Measurements from ENCODE around the gene KIF12. TPM values are rescaled to one million over a fixed set of nuclear protein-coding genes. Genes with fewer than 3 reads are reported as not detected.

Gene KIF12
- total RNA-seq, 1 experiment from 2014 or later, result 0.12 TPM

DNA sequence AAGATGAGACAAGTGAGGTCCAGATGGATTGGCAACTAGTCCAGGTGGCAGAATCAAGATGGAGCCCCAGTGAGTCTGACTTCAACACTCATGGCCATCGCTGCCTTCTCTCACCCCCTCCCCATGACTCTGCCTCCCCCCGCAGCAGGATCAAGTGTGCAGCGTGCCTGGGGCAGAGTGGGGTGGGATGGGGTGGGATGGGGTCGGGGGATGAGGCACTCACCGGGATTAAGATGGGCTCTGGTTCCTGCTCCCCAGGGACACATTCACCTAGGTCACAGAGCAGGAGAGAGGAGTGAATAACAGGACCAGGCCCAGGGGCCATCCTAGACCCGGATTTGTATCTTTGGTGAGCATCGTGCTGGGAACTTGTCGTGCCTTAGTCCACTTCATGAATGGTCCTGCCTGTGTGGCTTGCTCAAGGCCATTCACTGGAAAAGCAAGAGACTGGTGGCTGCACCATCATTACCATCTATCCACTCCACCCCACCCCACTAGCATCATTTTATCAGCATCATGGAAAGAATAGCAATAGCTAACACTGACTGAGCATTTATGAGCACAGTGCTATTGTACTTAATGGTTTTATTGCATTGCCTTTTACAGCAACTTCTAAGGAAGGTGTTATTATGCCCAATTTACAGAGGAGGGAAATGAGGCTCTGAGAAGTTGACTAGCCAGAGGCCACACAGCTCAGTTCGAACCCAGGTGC lies 29.5 kb downstream of the KIF12 start:
- no peak for DNase-seq (ENCODE audit: low read depth)

DNA sequence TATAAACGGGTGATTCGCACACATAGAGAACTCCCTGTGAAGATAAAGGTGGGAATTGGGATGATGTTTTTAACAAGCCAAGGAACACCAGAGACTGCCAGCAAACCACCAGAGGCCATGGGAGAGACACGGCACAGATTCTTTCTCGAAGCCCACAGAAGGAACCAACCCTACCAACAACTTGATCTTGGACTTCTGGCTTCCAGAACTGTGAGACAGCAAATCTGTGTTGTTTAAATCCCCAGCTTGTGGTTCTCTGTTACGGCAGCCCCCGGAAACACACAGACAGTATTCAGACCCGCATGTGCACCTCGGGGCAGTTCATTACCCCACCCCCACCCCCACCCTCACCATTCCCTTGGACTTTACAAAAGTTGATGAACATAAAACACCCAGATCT lies 33.8 kb downstream of the KIF12 start:
- DNase-seq (ENCODE audit: low read depth), result no peak

DNA sequence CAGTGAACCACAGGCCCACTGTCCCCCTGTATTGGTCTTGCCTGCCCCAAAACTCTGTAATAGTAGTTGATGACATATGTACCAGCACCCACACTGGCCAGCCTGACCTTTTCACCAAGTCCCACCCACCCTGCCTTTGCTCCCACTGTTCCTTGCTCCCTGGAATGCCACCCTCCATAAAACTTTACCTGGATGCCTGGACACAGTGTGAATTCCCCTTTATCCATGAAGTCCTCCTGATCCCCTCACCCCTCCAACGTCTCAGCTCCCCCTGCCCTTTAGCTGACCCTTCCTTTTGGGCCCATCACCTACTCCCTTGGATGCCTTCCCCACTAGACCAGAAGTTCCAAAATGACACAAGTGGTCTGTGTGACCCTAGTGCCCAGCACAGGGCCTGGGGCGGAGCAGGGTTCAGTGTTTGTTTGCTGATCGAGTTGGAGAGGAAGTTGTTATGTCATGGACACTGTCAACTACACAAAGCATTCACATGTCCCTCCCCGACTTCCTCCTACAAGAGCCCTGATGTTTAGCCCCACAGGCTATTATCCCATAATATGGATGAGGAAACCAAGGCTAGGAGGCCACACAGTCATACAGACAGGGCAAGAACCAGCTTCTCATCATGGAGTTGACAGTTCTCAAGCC lies 37.1 kb downstream of the KIF12 start:
- no peak for DNase-seq (ENCODE audit: low read depth)

DNA sequence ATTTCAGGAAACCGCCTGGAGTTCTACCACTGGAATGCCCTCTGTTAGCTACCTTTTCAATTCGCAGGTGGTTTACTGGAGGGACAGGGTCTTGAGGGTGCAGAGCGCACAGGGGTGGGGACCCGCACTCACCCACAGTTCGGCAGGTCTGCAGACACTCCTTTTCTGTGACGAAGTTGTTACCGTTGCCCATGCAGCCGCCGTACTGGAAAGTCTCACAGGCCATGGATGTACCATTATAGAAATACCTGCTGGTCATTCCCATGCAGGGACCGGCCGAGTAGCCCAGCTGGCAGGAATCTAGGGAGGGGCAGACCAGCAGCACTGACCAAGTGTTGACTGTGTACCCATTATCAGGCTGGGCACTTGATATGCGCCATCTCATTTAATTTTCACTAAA lies 37.8 kb downstream of the KIF12 start:
- DNase-seq (ENCODE audit: low read depth), result no peak

DNA sequence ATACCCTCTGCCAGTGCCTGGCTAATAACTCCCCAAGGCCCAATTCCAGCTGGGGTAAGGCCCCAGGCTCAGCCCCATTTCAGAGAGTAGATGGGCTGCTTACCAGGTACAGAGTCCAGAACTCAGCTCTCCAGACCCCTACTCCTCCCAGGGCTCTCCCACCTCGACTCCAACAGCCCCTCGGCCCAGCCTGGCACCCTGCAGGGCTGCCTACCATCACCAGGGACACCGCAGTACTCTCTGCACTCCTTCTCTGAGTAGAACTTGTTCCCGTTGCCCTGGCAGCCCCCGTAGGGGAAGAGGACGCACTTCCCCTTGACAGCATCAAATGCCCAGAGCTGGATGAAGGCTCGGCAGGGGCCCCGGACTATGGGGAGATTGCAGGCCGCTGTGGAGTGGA lies 38.4 kb downstream of the KIF12 start:
- DNase-seq (ENCODE audit: low read depth), result no peak

DNA sequence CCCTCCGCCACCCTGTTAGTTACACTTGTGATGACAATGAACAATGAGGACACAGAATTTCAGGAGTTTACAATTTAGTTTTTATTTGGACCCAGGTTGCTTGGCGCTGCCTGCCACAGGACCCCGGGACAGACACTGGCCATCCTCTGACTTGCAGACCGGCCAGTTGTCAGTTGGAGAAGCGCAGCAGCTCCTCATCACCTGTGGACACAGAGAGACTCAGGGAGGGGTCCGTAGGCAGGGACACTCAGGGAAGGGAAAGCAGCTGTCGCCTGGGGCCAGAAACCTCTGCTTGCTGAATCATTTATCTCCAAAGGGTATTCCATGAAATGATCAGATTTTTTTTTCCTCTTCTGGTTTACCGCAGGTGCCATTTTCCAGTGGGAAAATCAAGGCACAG lies 39.0 kb downstream of the KIF12 start:
- DNase-seq (ENCODE audit: low read depth), result no peak

DNA sequence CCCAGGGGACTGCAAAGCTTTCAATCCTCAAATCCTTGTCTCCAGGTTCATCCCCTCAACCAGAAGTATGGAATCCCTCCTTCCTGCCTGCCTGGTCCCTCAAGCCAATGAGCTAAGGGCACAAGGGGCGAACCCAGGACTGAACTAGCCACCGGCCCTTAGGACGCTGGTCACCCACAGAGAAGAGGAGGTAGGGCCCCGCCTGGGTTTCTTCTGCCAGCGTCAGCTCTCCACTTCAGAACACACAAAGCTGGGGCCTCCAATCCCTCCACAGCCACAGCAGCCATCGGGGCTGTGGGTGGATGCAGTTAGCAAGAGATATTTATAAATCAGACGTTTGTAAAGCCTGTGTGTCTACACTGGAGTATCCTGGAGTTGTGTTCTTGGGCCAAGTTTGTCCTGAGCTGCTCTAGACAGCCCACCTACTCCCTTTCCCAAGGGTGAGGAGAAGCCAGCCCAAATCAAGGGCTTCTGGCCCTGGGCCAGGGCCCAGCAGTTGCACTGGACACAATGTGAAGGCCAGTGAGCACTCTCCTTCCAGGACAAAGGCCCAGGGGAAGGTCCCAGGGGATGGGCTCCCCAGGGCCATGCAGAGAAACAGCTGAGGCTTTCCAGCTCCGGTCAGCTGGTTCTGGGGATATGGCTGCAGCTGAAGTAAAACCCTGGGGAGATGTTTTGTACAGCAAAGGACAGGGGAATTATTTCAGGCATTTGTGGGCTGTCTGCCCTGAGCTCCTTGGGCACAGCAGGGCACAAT lies 39.9 kb downstream of the KIF12 start:
- no peak for DNase-seq (ENCODE audit: low read depth)

DNA sequence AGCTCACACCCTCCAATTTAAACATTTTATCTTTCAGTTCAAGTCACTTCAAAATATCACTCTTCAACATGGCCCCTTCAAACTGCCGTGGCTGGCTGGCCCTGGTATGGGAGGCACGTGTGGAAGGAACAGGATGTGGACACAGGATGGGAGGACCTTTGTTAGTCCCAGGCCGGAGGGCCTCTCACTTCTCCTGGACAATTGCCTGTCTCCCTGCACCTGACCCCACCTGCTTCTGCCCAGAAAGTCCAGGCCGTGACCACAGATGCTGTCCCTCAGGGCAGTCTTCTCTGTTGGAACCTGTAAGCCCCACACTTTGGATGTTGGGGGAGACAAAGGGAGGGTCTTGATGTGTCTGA lies 40.4 kb downstream of the KIF12 start:
- no peak for DNase-seq (ENCODE audit: low read depth)

DNA sequence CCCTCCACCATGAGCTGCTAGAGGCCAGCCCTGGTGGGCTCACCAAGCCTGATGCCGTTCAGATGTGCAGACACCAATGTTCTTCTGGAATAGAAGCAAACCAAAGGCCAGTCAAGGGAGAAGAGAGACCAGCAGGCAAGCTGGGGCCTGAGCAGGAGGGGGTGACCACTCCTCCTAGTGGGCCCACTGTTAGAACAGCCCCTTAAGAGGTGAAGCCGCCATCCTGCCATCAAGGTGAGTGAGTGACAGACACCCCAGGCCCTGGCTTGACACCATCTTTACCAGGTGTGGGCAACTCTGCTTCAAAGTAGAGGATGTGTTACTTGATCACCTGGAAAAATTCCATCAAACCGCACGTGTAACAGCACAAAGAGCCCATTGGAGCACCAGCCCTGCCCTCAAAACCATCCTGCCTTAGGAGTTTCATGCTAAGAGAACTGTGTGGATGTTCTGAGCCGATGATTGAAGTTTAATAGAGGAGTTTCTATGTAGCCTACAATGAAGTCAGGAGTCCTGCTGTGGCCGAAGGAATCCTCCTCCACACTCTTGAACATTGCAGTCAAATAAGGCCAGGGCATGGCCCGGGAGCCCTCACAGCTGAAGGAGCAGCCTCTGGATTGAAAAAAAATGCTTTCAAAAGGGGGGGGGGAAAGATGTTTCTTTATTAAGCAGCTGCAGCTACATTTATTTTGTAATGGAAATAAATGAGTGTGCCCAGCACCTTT lies 41.8 kb downstream of the KIF12 start:
- DNase-seq (ENCODE audit: low read depth), result no peak

DNA sequence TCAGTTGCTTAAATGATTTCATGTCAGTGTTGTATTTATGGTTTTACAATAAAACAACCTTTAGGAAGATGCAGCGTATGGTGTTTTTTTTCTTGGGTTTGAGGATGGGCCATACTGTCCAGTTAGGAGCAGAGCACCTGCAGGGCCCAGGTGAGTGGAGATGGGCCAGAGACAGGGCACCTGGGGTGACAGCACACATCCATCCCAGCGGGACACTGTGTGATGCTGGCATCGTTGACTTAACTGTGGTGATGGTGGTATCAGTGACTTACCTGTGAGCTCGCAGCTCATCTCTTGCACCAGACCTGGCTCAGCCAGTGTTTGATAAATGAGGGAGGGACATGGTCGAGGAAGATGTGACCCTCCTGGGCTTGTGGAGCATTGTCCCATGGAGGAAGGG lies 42.6 kb downstream of the KIF12 start:
- no peak for DNase-seq (ENCODE audit: low read depth)

DNA sequence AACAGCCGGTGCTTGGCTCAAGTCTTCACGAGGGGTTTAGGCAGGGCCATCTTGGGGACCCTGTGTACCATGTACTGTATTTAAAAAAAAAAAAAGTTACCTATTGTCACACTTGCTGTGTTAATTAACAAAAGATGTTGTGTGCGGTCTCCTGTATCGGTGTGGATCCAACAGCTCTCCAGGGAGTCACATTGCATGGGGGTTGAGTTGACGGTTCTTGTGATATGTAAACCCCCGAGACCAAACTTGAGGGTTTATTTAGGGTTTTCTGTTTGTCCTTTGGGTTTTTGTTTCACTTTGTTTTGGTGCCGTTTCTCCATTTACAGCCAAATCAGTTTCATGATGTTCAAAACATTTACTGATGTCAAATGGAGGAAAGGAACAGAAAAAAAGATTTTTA lies 43.2 kb downstream of the KIF12 start:
- no peak for DNase-seq (ENCODE audit: low read depth)

DNA sequence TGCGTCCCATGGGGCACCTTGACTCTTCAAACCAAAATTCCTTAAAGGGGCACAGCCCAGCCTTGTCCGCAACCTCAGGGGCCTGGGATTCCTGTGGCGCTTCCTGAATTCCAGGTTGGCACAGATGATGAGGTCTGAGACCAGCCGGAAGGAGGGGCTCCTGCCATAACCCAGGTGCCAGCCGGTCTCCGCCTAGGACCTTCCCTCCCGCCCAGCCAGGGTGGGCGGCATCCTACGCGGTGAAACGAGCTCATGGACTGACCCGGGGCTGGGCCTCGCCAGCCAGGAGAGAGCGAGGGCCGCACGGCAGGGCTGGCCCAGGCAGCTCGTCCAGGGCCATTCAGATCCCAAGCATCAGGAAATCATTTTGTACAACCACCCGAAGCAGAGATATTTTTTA lies 44.0 kb downstream of the KIF12 start:
- DNase-seq (ENCODE audit: low read depth), result no peak

DNA sequence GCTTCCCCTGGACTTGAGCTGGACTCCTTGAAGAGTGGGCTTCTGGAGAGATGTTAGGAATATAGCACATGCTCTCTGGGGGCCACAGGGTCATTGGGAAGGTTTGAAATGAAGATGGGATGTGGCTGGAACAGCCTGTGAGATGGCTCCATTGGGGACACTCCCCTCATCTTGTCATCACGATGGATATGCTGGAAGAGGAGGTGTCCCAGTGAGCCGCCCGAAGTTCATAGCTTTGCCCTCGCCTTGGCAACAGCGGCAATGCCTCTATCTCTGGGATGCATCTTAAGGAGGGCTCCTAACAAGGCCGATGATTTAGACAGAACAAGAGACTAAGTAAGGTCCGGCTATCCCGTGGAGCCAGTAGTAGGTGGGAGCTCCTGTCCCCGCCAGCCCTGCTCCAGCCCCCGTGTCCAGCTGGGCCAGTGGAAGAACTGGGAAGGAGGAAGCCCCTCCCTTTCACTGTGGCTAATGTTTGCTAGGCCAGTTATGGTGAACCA lies 44.9 kb downstream of the KIF12 start:
- DNase-seq (ENCODE audit: low read depth), result no peak

DNA sequence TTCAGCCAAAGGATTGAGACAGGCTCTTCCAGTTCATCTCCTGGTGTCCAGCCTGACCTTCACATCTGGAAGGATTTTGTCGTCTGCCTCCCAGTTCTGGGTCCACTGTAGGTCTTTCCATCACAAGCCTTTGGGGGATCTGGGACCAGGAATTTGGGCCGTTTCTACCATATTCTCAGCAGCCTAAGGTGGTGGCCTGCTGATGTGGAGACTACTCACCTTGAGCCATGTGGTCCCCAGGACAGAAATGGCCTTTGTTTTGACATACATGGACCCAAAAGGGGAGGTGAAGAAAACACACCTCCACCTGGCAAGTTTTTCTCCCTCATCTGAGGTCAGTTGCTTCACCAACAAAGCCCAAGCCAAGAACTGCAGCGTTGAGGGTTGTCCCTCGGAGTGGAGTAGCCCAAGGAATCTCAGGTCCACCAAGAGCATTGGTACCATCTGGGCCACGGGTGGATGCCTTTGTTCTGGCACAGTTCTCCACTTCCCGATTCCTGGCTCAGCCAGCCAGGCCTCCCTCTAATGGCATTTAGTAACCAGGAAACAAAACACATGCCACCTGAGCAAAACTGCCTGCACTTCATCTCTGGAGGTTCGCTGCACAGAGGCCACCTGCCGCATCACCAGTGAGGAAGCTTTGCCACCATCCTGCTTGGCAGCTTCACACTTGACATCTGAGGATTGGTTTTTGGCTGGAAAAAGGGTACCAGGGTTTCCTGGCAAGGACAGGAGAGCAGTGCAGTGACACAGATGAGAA lies 45.7 kb downstream of the KIF12 start:
- no peak for DNase-seq (ENCODE audit: low read depth)

DNA sequence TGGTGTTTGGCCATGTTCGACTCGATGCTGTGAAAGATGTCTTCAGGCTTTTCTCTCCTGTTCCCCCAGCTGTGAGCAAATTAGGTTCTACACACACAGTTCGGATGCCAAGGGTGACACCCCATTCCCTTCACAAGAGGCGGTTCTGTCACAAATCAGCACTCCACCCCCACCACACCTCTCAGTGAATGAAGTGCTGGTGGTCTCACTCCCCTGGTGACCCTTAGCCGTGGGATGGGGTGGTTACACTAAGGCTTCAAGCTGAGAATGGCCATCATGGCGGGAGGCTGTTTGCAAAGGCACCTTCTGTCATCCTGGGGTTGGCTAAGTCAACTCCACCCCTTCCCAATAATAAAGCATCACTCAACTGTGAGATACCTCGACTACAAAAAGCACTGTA lies 47.4 kb downstream of the KIF12 start:
- DNase-seq (ENCODE audit: low read depth), result no peak

DNA sequence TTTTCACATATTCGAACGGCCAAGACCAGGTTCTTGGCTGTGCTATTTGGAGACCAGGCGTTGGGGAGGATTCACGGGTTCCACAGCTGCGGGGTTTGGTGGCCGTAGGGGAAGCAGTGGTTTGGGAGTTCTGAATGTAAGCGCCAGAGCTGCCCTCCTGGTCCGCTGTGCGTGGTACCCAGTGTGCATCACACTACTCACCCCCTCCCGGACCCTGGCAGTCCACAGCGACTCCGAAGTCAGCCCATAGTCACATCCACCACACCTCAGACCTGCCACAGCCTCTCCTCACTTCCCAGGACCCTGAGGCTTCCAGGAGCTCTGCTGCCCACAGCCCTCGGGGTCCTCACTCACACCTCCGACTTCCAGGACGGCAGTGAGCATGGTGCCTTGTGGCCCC lies 47.8 kb downstream of the KIF12 start:
- no peak for DNase-seq (ENCODE audit: low read depth)

DNA sequence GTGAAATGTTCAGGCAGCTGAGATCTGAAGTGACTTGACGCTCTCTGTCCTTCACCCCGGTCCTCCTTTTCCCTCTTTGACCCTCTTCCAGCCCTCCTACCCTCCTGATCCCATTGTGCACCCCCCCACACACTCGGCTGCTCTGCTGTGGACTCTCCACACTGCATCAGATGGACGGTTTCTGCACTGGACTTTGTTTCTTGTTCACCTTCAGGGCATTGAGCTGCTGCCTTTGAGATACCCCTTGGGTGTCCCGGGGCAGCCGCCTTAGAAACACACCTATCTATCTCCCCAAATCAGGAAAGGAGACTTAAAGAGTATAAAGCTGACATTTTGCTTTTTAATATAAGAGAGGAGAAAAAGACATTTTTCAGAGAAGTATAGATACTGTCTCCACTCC lies 48.4 kb downstream of the KIF12 start:
- DNase-seq (ENCODE audit: low read depth), result no peak

DNA sequence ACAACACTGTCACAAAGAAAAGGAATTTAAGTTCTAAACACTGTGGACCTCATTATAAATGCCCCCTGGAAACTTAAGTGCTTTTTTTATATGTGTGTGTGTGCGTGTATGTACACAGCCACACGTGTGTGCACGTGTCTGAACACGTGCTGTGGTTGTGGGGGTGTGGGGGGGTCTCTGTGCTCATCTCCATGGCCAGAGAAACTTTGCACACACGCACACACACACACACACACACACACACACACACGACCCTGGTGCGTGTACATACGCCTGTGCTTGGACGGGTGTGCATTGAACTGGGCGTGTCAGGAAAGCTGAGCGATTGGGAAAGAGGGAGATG lies 48.9 kb downstream of the KIF12 start:
- no peak for DNase-seq (ENCODE audit: low read depth)

DNA sequence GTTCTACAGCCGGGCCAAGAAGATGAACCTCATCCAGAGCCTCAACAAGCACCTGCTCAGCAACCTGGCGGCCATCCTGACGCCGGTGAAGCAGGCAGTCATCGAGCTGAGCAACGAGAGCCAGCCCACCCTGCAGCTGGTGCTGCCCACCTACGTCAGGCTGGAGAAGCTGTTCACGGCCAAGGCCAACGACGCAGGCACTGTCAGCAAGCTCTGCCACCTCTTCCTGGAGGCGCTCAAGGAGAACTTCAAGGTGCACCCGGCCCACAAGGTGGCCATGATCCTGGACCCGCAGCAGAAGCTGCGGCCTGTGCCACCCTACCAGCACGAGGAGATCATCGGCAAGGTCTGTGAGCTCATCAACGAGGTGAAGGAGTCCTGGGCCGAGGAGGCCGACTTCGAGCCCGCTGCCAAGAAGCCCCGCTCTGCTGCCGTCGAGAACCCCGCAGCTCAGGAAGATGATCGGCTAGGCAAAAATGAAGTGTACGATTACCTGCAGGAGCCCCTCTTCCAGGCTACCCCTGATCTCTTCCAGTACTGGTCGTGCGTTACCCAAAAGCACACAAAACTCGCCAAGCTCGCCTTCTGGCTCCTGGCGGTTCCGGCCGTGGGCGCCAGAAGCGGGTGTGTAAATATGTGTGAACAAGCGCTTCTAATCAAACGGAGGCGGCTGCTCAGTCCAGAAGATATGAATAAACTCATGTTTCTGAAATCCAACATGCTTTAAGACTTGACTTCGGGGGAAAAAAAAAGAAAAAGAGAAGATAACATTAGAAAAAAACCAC lies 49.5 kb downstream of the KIF12 start:
- DNase-seq (ENCODE audit: low read depth), result no peak

DNA sequence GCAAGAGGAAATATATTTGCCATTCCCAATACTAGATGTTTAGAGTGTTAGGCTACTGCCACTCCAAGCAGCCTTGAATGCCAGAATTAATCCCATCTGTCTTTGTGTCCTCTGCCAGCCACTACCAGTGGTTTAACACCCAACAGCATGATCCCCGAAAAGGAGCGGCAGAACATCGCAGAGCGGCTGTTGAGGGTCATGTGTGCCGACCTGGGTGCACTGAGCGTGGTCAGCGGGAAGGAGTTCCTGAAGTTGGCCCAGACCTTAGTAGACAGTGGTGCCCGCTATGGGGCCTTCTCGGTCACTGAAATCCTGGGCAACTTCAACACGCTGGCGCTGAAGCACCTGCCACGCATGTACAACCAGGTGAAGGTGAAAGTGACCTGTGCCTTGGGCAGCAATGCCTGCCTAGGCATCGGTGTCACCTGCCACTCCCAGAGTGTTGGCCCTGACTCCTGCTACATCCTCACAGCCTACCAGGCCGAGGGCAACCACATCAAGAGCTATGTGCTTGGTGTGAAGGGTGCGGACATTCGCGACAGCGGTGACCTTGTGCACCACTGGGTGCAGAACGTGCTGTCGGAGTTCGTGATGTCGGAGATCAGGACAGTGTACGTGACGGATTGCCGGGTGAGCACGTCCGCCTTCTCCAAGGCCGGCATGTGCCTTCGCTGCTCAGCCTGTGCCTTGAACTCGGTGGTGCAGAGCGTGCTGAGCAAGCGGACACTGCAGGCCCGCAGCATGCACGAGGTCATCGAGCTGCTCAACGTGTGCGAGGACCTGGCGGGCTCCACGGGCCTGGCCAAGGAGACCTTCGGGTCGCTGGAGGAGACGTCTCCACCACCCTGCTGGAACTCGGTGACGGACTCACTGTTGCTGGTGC lies 50.3 kb downstream of the KIF12 start:
- no peak for DNase-seq (ENCODE audit: low read depth)

Data from M059J (cell line).